Measurements from ENCODE around the gene FAM216B. TPM values are rescaled to one million over a fixed set of nuclear protein-coding genes. Genes with fewer than 3 reads are reported as not detected.

The FAM216B gene
- total and polyA plus RNA-seq, 9 of the 15 experiments (the other 6 are each of a cell fraction or from before 2014, with no cell fraction given) = not detected

DNA sequence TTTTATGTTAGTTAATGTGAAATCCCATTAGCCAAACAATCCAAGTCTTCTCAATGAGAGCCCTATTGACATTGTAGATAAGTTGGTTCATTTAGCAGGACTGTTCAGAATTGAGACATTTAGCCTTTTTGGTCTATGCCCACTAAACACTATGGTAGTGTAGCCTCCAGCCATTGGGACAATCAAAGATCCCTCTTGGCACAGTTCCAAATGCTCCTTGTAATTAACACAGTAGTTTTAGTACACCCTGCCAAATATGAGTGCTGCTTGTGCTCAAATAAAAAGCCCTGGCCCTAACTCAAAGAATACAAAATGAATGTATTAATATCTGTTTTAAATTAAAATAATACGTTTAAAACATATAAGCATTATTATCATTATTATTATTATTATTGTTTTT is 15.4 kb upstream of the FAM216B start:
- no peaks in the 10 kb centered on the region for H3K9me3 ChIP-seq (replicated peaks; ENCODE audit: control insufficient read depth, insufficient read depth, low read depth, low read length)
- TF ChIP-seq HNRNPL (IDR thresholded peaks at IDR 0.05; ENCODE audit: low read depth, low read length) (no peak), NFIC (IDR thresholded peaks at IDR 0.05) (peak; percentile 50; the same call in 1 of the 2 replicates), ZBTB7A (IDR thresholded peaks at IDR 0.05; ENCODE audit: borderline replicate concordance, control insufficient read depth, low read depth, low read length) (no peak)
- in situ Hi-C loops (cut with MboI) = no loop called here
- ChIA-PET POLR2A (no interaction called here), CTCF (ENCODE audit: low intra/inter-chr PET ratio) (no interaction called here)
- WGBS (ENCODE audit: insufficient coverage, low coverage, missing lambda C conversion rate) = 0% methylated on average over 1 of the region's 1 CpG
- H3K27me3 ChIP-seq (ENCODE audit: control insufficient read depth in 2 of 2, insufficient read depth in 2 of 2, low read length in 2 of 2) = no peaks in the 10 kb centered on the region
- no peak overlapping the region for H3K27ac ChIP-seq (ENCODE audit: extremely low read depth, low read depth, low read length)
- H3K9ac ChIP-seq (ENCODE audit: insufficient read depth in 1 of 2, low read depth in 2 of 2, low read length in 2 of 2) = no peak overlapping the region
- H3K4me2 ChIP-seq (ENCODE audit: insufficient read depth, low read length) = no peak overlapping the region
- no peaks in the 10 kb centered on the region for H3K79me2 ChIP-seq (ENCODE audit: control insufficient read depth, insufficient read depth, low read length)
- no peak overlapping the region for H3K4me3 ChIP-seq
- DNase-seq (ENCODE audit: extremely low read depth in 1 of 4, low spot score in 3 of 4) (no peak), FAIRE-seq (no peak), ATAC-seq (no peak)
- no TSS peak for BruUV-seq (replicated peaks)
- no peaks in the 10 kb centered on the region for H4K20me1 ChIP-seq (replicated peaks; ENCODE audit: control insufficient read depth, insufficient read depth, low read length)
- no peaks in the 10 kb centered on the region for H3K36me3 ChIP-seq (ENCODE audit: control insufficient read depth, insufficient read depth, low read length)
- H3K9me1 ChIP-seq (ENCODE audit: control insufficient read depth, insufficient read depth, low read length) = no peaks in the 10 kb centered on the region
- no peaks in the 10 kb centered on the region for H3K4me1 ChIP-seq (replicated peaks in 1 of 2; ENCODE audit: control insufficient read depth in 2 of 2, insufficient read depth in 2 of 2, low read length in 2 of 2)
- no peak overlapping the region for H2AFZ ChIP-seq (ENCODE audit: low read depth, low read length)
- intact Hi-C loops (cut with micrococcal nuclease) = no loop called here

- Histone ChIP-seq H4K20me1 (replicated peaks; ENCODE audit: control insufficient read depth, insufficient read depth, low read length) (no peaks in the 10 kb centered on the region), H2AFZ (ENCODE audit: low read depth, low read length) (no peak overlapping the region), H3K9ac (ENCODE audit: insufficient read depth in 1 of 2, low read depth in 2 of 2, low read length in 2 of 2) (no peak overlapping the region), H3K9me1 (ENCODE audit: control insufficient read depth, insufficient read depth, low read length) (no peaks in the 10 kb centered on the region), H3K9me3 (replicated peaks; ENCODE audit: control insufficient read depth, insufficient read depth, low read depth, low read length) (no peaks in the 10 kb centered on the region), H3K79me2 (ENCODE audit: control insufficient read depth, insufficient read depth, low read length) (no peaks in the 10 kb centered on the region), H3K4me3 (no peak overlapping the region), H3K36me3 (ENCODE audit: control insufficient read depth, insufficient read depth, low read length) (no peaks in the 10 kb centered on the region), H3K27me3 (ENCODE audit: control insufficient read depth in 2 of 2, insufficient read depth in 2 of 2, low read length in 2 of 2) (no peaks in the 10 kb centered on the region), H3K27ac (ENCODE audit: extremely low read depth, low read depth, low read length) (no peak overlapping the region), H3K4me2 (ENCODE audit: insufficient read depth, low read length) (no peak overlapping the region), H3K4me1 (replicated peaks in 1 of 2; ENCODE audit: control insufficient read depth in 2 of 2, insufficient read depth in 2 of 2, low read length in 2 of 2) (no peaks in the 10 kb centered on the region)
- ChIA-PET CTCF (ENCODE audit: low intra/inter-chr PET ratio) (no interaction called here), POLR2A (interaction anchor here (0.6 kb wide), 1 partner anchor 150 kb away, joined by 3 read pairs; no protein-coding TSS in a partner anchor)
- in situ Hi-C loops (cut with MboI) (no loop called here), intact Hi-C loops (cut with micrococcal nuclease) (no loop called here)
- BruUV-seq (replicated peaks) = no TSS peak
- TF ChIP-seq GATAD2A (IDR thresholded peaks at IDR 0.05) (no peak), MTF1 (CRISPR knock-in tag; IDR thresholded peaks at IDR 0.05; ENCODE audit: borderline replicate concordance) (no peak), THRB (CRISPR knock-in tag; conservative IDR thresholded peaks at IDR 0.05) (no peak), MTA2 (IDR thresholded peaks at IDR 0.05; ENCODE audit: low read depth) (no peak), ZNF589 (CRISPR knock-in tag; IDR thresholded peaks at IDR 0.05; ENCODE audit: low read depth) (no peak), RBBP5 (IDR thresholded peaks at IDR 0.05; ENCODE audit: borderline replicate concordance, insufficient read depth, low read length, poor library complexity, severe bottlenecking) (no peak), NFE2 (IDR thresholded peaks at IDR 0.05; ENCODE audit: low read depth) (no peak), SUPT5H (IDR thresholded peaks at IDR 0.05) (no peak)
- TF ChIP-seq, protein P1, sequence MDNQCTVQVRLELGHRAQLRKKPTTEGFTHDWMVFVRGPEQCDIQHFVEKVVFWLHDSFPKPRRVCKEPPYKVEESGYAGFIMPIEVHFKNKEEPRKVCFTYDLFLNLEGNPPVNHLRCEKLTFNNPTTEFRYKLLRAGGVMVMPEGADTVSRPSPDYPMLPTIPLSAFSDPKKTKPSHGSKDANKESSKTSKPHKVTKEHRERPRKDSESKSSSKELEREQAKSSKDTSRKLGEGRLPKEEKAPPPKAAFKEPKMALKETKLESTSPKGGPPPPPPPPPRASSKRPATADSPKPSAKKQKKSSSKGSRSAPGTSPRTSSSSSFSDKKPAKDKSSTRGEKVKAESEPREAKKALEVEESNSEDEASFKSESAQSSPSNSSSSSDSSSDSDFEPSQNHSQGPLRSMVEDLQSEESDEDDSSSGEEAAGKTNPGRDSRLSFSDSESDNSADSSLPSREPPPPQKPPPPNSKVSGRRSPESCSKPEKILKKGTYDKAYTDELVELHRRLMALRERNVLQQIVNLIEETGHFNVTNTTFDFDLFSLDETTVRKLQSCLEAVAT (IDR thresholded peaks at IDR 0.05) = no peak
- ATAC-seq = no peak
- DNase-seq (ENCODE audit: extremely low read depth in 1 of 4, low spot score in 3 of 4) = no peak
- FAIRE-seq = no peak
- 0% methylated on average over 3 of the region's 3 CpGs for WGBS (ENCODE audit: insufficient coverage, low coverage, missing lambda C conversion rate)
Measured at GRCh38 chr13:42769650-42770049, 11.7 kb upstream of the FAM216B start.

All from K562 (cell line).